ENCODE data around the gene COMMD10. TPM values are rescaled to one million over a fixed set of nuclear protein-coding genes. Genes with fewer than 3 reads are reported as not detected.

COMMD10 gene
- total and polyA plus RNA-seq, 12 donors = 20.0 to 69.4 (median 35.0) TPM

- intact Hi-C loops (cut with DNase I) = no loop called here
- Histone ChIP-seq H3K4me3 (peak overlapping the region in 1 of 4 donors; percentile 7), H3K27ac (no peak overlapping the region), H3K27me3 (no peaks in the 10 kb centered on the region), H3K4me1 (replicated peaks in 1 of 2) (no peaks in the 10 kb centered on the region), H3K36me3 (replicated peaks in 1 of 2) (no peaks in the 10 kb centered on the region), H3K9me3 (replicated peaks in 1 of 3) (peaks cover 0 to 11% (median 8%) of the 10 kb centered on the region in 3 donors)
- no peak for TF ChIP-seq CTCF (IDR thresholded peaks at IDR 0.05)
- no peak for TF ChIP-seq POLR2A (IDR thresholded peaks at IDR 0.05)
- 45 to 53% (median 49%) methylated on average over 1 of the region's 1 CpG for WGBS, 4 donors
- no peak for DNase-seq
Observed at GRCh38 chr5:116281309-116281708, 196.5 kb downstream of the COMMD10 start.

GRCh38 chr5:116288524-116288923 is 203.7 kb downstream of the COMMD10 start:
- DNase-seq = no peak
- 91 to 97% (median 96%) methylated on average over 2 of the region's 2 CpGs for WGBS, 4 donors
- Histone ChIP-seq H3K9me3 (replicated peaks in 1 of 3) (peaks cover 0 to 16% (median 11%) of the 10 kb centered on the region in 3 donors), H3K4me3 (no peak overlapping the region), H3K4me1 (replicated peaks in 1 of 2) (no peaks in the 10 kb centered on the region), H3K27me3 (no peaks in the 10 kb centered on the region), H3K27ac (no peak overlapping the region), H3K36me3 (replicated peaks in 1 of 2) (no peaks in the 10 kb centered on the region)
- intact Hi-C loops (cut with DNase I) = no loop called here
- no peak for TF ChIP-seq CTCF (IDR thresholded peaks at IDR 0.05)
- TF ChIP-seq POLR2A (IDR thresholded peaks at IDR 0.05) = no peak

- Histone ChIP-seq H3K27me3 (no peaks in the 10 kb centered on the region), H3K4me3 (no peak overlapping the region), H3K27ac (no peak overlapping the region), H3K9me3 (replicated peaks in 1 of 3) (peaks cover 0 to 16% (median 11%) of the 10 kb centered on the region in 3 donors), H3K36me3 (replicated peaks in 1 of 2) (no peaks in the 10 kb centered on the region), H3K4me1 (replicated peaks in 1 of 2) (no peaks in the 10 kb centered on the region)
- intact Hi-C loops (cut with DNase I) = no loop called here
- 82 to 83% (median 82%) methylated on average over 3 of the region's 3 CpGs for WGBS, 4 donors
- no peak for DNase-seq
- TF ChIP-seq POLR2A (IDR thresholded peaks at IDR 0.05) (no peak), CTCF (IDR thresholded peaks at IDR 0.05) (no peak)
Observed at GRCh38 chr5:116289276-116289675, 204.5 kb downstream of the COMMD10 start.

- Histone ChIP-seq H3K27me3 (no peaks in the 10 kb centered on the region), H3K27ac (no peak overlapping the region), H3K4me1 (replicated peaks in 1 of 2) (no peaks in the 10 kb centered on the region), H3K4me3 (no peak overlapping the region), H3K36me3 (replicated peaks in 1 of 2) (no peaks in the 10 kb centered on the region), H3K9me3 (replicated peaks in 1 of 3) (peaks cover 0 to 16% (median 7%) of the 10 kb centered on the region in 3 donors)
- WGBS, 4 donors = 88 to 96% (median 89%) methylated on average over 1 of the region's 1 CpG
- intact Hi-C loops (cut with DNase I) = no loop called here
- TF ChIP-seq POLR2A (IDR thresholded peaks at IDR 0.05) = no peak
- TF ChIP-seq CTCF (IDR thresholded peaks at IDR 0.05) = no peak
- no peak for DNase-seq
Observed at GRCh38 chr5:116291271-116291670, 206.4 kb downstream of the COMMD10 start.

Data from adrenal gland (tissue), 12 donors.